HFF-Myc (cell line): ENCODE measurements around the gene SEPTIN12.

ENCODE experiments used
- DNase-seq: peaks from one replicate; pipeline ENCODE4 v3.0.0-alpha.2; 2011; ENCODE audit warnings: low read depth; ENCODE audit errors: extremely low read depth
- H3K4me3 ChIP-seq: replicated peaks from 2 replicates; pipeline ENCODE4 v1.5.1; 2011; ENCODE audit warnings: low read depth, mild to moderate bottlenecking, control low read depth, low read length
- CTCF ChIP-seq: IDR thresholded peaks from 2 replicates; pipeline ENCODE4 v1.5.1; 2012; ENCODE audit warnings: mild to moderate bottlenecking, low read depth, low read length, control low read depth; ENCODE audit errors: missing control alignments

Gene SEPTIN12

DNA sequence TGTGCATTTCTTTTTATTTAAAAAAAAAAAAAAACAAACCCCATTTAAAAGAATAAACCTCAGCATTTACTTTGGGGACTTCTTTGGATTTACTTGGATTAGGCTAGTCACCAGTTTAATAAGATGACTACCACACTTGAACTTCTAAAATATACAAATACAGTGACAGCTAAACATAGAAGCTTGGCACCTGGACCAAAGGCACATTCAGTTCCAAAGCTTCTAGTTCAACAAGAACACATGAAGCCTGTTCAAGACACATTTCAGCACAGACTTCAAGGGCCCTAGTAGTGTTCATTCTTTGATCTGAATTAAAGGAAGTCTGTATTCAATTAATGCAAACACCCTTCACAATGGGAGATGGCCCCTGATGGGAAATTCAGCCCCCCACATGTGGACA is 25.9 kb upstream of the SEPTIN12 start:
- no peak for DNase-seq
- no peak overlapping the region for H3K4me3 ChIP-seq
- TF ChIP-seq CTCF, result no peak

GRCh38 chr16:4813251-4814003 is 25.3 kb upstream of the SEPTIN12 start:
- no peak for DNase-seq
- no peak overlapping the region for H3K4me3 ChIP-seq
- no peak for TF ChIP-seq CTCF

DNA sequence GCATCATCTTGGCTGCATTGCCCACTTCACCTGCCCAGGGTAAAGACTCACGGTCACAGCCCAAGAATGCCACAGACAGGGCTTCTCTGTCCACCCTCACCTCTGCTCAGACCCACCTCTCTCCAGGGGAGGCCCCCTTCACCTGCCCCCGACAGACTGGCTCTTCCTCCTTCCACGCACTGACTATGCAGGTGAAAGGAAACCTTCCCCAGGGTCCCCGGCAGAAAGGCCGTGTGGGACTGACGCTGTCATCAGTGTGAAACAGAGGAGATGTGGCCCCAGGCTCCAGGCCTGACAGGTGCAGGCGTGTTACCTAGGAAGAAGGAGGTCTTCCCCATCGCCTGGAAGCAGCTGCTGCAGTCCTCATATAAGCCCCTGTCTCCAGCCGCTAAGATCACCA is 23.6 kb upstream of the SEPTIN12 start:
- TF ChIP-seq CTCF, result no peak
- no peak overlapping the region for H3K4me3 ChIP-seq

DNA sequence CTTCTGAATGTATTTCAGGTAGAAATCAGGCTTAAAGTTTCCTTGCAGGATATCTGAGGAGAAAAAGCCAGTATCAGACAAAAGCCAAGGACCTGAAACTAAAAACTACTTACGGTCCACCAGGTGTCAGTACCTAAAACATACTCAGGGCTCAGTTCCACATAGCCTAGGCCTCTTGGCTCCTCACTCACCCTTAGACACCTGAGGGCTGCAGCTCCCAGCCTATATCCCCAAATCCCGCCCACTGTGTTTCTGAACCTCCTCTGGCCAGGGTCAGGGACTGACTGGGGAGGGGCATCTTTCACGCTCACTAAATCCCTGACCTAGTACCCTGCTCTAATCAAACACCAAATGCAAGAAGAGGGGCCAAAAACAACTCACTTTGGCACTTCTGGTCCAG is 23.1 kb upstream of the SEPTIN12 start:
- DNase-seq, result no peak
- H3K4me3 ChIP-seq, result no peak overlapping the region

More for the DNA sequence above, 23.6 kb upstream of the SEPTIN12 start:
- no peak for DNase-seq

GRCh38 chr16:4806280-4806679 is 18.1 kb upstream of the SEPTIN12 start:
- DNase-seq, result no peak
- no peak for TF ChIP-seq CTCF

More for the DNA sequence above, 23.1 kb upstream of the SEPTIN12 start:
- TF ChIP-seq CTCF, result no peak

DNA sequence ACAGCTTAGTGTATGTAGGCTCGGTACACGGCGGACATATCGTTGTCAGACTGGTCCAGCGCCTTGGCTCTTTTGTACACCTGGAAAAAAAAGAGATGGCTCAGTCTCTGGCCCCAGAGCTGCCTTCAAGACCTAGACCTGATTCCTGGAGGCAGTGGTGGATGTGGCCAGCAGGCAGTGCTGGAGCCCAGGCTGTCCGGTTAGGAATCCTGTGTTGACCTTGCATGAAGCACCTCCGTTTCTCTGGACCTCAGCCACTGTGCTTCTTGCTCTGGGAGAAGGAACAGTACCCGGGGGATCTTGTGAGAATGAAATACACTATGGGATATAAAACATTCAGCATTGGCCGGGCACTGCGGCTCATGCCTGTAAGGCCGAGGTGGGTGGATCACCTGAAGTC is 17.1 kb upstream of the SEPTIN12 start:
- DNase-seq, result no peak
- H3K4me3 ChIP-seq, result no peak overlapping the region
- no peak for TF ChIP-seq CTCF

More at GRCh38 chr16:4806280-4806679, 18.1 kb upstream of the SEPTIN12 start:
- no peak overlapping the region for H3K4me3 ChIP-seq
